Thyroid gland (tissue), 4 donors: Measurements from ENCODE around the gene CAPSL. TPM values are rescaled to one million over a fixed set of nuclear protein-coding genes. Genes with fewer than 3 reads are reported as not detected.
"Not testable (repeated sequence)": the region's sequence is repeated elsewhere in the genome, so short reads cannot be mapped to it uniquely, and the experiment has no call there.

Experiments
- DNase-seq, 2 donors: peaks; one replicate each; pipeline ENCODE4 v3.0.0-alpha.2; 2019
- H3K27ac ChIP-seq, 3 donors: fragments of 200-600 bp; sonication (generic); 1 replicate in 2 of 3; 2 replicates in 1 of 3; pipeline ENCODE4 v1.5.1; 2016 to 2019; ENCODE audit warnings: mild to moderate bottlenecking in 1 of 3, moderate library complexity in 1 of 3
- H3K27me3 ChIP-seq: fragments of 200-600 bp; sonication (generic); one replicate; pipeline ENCODE4 v1.5.1; 2019
- H3K36me3 ChIP-seq, 2 donors: fragments of 200-600 bp; sonication (generic); one replicate each; pipeline ENCODE4 v1.5.1; 2016 to 2019
- H3K4me1 ChIP-seq, 2 donors: fragments of 200-600 bp; sonication (generic); one replicate each; pipeline ENCODE4 v1.5.1; 2017 to 2019
- H3K4me3 ChIP-seq, 3 donors: fragments of 200-600 bp; sonication (generic); replicated peaks in 1 of 3; 1 replicate in 2 of 3; 2 replicates in 1 of 3; pipeline ENCODE4 v1.5.1; 2016; ENCODE audit warnings: mild to moderate bottlenecking in 1 of 3
- H3K9me3 ChIP-seq: fragments of 200-600 bp; sonication (generic); one replicate; pipeline ENCODE4 v1.5.1; 2017
- POLR2A ChIP-seq, 2 donors: fragments of 450-650 bp; IDR thresholded peaks; one replicate each; pipeline ENCODE4 v1.6.1; 2017; ENCODE audit warnings: antibody characterized with exemption in 2 of 2, mild to moderate bottlenecking in 2 of 2, moderate library complexity in 1 of 2
- WGBS, 2 donors: methylation state at CpG; one replicate each; pipeline ENCODE4 v1.1.5; 2017; 5-methylcytosine and 5-hydroxymethylcytosine counted together
- intact Hi-C: fragments of 100-400 bp; cut with DNase I; formaldehyde crosslinking; loops from one replicate; pipeline ENCODE4 v1.15.1; 2023
- total RNA-seq, 4 donors: library from RNA; depleted of rRNA; stranded (reverse); fragments of >200 nt; gene quantifications; one replicate each; pipeline ENCODE4 v1.2.3, GENCODE V29; 2016
- TF ChIP-seq, protein P1 (sequence below), 6 experiments: fragments of 200-600 bp in 3 of 6; fragments of 450-650 bp in 3 of 6; sonication (generic) in 3 of 6; IDR thresholded peaks; one replicate each; pipeline ENCODE4 v1.5.1; 2016 to 2019; ENCODE audit warnings: antibody characterized with exemption in 6 of 6, mild to moderate bottlenecking in 2 of 6, inconsistent platforms in 1 of 6, moderate library complexity in 1 of 6

The CAPSL gene
- 1 to 10 TPM in 1 of 4 donors, under 1 TPM in 1, not detected in 2; 0.33 to 2.4 TPM for total RNA-seq

DNA sequence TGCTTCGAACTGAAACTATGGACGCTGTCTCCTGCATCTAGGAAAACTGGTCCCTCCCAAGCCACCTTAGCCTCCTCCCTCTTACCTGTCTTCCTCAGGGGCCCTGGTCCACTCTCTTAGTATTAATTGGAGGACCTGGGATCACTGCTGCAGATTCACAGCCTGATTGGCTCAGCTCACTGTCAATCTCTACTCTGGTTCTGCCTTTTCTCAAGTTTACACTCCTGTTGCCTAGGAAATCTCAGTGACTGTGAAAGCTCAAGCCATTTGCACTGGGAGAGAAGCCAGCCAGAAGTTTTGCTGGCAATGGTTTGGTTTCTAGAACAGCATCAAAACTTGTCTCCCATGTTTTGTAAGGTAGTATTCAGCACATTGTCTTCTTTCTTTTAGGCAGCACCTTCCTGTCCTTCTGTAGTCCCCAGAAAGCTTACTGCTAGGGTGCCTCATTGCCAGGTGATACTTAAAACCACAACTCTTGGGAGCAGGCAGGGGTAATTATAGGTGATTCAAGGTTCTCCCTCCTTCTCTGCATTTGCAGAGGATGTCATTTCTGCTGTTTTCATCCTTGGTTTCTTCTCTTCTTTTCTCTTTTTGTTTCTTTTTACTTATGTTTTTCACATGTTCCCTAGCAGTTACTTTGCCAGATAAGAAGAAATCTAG, at the start of gene CAPSL:
Gene CAPSL, minus strand, starts transcription at position 55 of the 660 bp plus-strand sequence. CDS start 17,502 bp downstream, outside the sequence.
- Histone ChIP-seq H3K4me1 (no peaks in the 10 kb centered on the region), H3K36me3 (no peaks in the 10 kb centered on the region), H3K27ac (no peak within 1 kb of the TSS), H3K27me3 (no peaks in the 10 kb centered on the region), H3K4me3 (no peak within 1 kb of the TSS), H3K9me3 (no peaks in the 10 kb centered on the region)
- 15 to 22% methylated on average over 2 of the region's 2 CpGs for WGBS, 2 donors
- TF ChIP-seq, protein P1, sequence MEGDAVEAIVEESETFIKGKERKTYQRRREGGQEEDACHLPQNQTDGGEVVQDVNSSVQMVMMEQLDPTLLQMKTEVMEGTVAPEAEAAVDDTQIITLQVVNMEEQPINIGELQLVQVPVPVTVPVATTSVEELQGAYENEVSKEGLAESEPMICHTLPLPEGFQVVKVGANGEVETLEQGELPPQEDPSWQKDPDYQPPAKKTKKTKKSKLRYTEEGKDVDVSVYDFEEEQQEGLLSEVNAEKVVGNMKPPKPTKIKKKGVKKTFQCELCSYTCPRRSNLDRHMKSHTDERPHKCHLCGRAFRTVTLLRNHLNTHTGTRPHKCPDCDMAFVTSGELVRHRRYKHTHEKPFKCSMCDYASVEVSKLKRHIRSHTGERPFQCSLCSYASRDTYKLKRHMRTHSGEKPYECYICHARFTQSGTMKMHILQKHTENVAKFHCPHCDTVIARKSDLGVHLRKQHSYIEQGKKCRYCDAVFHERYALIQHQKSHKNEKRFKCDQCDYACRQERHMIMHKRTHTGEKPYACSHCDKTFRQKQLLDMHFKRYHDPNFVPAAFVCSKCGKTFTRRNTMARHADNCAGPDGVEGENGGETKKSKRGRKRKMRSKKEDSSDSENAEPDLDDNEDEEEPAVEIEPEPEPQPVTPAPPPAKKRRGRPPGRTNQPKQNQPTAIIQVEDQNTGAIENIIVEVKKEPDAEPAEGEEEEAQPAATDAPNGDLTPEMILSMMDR (IDR thresholded peaks at IDR 0.05) = no peak
- TF ChIP-seq POLR2A (IDR thresholded peaks at IDR 0.05) = no peak
- intact Hi-C loops = no loop called here
- peak; percentile 94 to 95 for DNase-seq

DNA sequence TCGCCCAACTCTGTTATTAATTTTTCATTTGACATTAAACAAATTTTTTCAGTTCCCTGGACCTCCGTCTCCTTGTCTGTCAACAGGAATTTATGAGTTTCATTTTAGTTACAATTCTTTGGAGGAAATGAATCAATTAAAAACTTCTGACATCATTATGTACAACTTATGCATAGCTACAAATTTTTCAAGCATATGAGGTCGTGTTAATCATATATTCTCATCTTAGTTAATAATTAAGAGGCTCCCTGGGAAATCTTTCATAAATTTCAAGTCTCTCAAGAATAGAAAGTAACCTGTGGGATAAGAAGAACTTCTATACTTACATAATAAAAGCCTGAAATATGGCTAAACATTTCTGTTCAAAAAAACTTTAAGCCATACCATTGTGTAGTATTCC, 49.4 kb upstream of the CAPSL start:
- Histone ChIP-seq H3K9me3 (no peaks in the 10 kb centered on the region), H3K27ac (no peak overlapping the region), H3K4me3 (no peak overlapping the region), H3K27me3 (no peaks in the 10 kb centered on the region), H3K4me1 (no peaks in the 10 kb centered on the region), H3K36me3 (no peaks in the 10 kb centered on the region)
- intact Hi-C loops = no loop called here
- no peak for TF ChIP-seq POLR2A (IDR thresholded peaks at IDR 0.05)
- no peak for DNase-seq
- 63 to 69% methylated on average over 3 of the region's 3 CpGs for WGBS, 2 donors

DNA sequence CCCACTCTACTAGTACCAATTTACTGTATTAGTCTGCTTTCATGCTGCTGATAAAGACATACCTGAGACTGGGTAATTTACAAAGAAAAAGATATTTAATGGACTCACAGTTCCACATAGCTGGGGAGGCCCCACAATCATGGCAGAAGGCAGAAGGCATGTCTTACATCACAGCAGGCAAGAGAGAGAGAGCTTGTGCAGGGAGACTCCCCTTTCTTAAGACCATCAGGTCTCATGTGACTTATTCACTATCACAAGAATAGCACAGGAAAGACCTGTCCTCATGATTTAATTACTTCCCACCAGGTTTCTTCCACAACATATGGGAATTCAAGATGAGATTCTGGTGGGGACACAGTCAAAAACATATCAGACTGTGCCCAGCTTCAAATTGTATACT, 41.3 kb upstream of the CAPSL start:
- Histone ChIP-seq H3K27me3 (no peaks in the 10 kb centered on the region), H3K4me1 (no peaks in the 10 kb centered on the region), H3K27ac (no peak overlapping the region), H3K9me3 (no peaks in the 10 kb centered on the region), H3K4me3 (no peak overlapping the region), H3K36me3 (no peaks in the 10 kb centered on the region)
- DNase-seq = no peak
- intact Hi-C loops = no loop called here
- no peak for TF ChIP-seq POLR2A (IDR thresholded peaks at IDR 0.05)
- TF ChIP-seq, protein P1 (IDR thresholded peaks at IDR 0.05) = no peak

DNA sequence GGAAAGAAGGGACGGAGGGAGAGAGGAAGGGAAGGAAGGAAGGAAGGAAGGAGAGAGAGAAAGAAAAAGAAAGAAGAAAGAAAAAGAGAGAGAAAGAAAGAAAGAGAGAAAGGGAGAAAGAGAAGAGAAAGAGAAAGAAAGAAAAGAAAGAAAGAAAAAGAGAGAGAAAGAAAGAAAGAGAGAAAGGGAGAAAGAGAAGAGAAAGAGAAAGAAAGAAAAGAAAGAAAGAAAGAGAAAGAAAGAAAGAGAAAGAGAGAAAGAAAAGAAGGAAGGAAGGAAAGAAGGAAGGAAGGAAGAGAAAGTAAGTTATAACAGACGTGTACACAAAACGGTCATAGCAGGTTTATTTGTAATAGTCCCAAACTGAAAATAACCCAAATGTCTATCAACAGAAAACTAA, 38.4 kb upstream of the CAPSL start:
- H3K9me3 ChIP-seq, H3K4me3 ChIP-seq, H3K27ac ChIP-seq, intact Hi-C loops, H3K4me1 ChIP-seq, H3K36me3 ChIP-seq, DNase-seq, H3K27me3 ChIP-seq: not testable (repeated sequence)
- 60 to 63% methylated on average over 3 of the region's 3 CpGs for WGBS, 2 donors

DNA sequence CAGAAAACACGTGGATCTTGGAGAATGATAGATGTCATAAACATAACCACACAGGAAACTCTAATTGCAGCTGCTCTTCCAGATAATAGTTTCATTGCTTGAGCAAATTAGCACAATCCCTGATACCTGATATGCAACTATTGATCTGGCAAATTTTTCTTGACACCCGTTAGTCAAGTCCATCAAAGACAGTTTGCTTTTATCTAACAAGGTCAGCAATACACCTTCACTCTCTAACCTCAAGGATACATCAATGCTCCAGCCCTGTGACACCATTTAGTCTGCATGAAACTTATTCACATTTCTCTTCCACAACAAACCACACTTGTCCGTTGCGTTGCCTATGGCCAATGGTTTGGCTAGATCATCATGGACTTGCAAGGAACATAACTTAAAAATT, 36.1 kb upstream of the CAPSL start:
- WGBS, 2 donors = 85 to 91% methylated on average over 4 of the region's 4 CpGs
- H3K27ac ChIP-seq = no peak overlapping the region
- H3K27me3 ChIP-seq = no peaks in the 10 kb centered on the region
- H3K4me1 ChIP-seq = no peaks in the 10 kb centered on the region
- no peak overlapping the region for H3K4me3 ChIP-seq
- H3K36me3 ChIP-seq = no peaks in the 10 kb centered on the region
- TF ChIP-seq, protein P1 (IDR thresholded peaks at IDR 0.05) = no peak
- no peak for TF ChIP-seq POLR2A (IDR thresholded peaks at IDR 0.05)
- no peaks in the 10 kb centered on the region for H3K9me3 ChIP-seq
- intact Hi-C loops = no loop called here
- DNase-seq = no peak

DNA sequence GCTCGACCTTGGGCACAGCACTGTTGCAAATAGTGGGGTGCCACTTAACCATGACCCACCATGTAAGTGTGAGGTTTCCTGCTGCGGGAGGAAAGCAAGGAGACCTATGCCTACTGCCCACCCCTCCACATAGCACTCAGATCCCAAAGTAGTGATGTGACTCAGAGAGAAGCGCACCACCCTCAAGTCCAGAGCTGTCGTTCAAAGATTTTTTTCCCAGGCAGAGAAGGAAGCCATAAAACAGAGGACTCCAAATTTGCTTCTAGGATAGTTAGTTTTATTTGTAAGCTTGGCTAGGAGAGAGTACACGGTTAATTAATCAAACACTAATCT, 33.4 kb upstream of the CAPSL start:
- no peak overlapping the region for H3K27ac ChIP-seq
- intact Hi-C loops = no loop called here
- TF ChIP-seq POLR2A (IDR thresholded peaks at IDR 0.05) = no peak
- TF ChIP-seq, protein P1 (IDR thresholded peaks at IDR 0.05) = no peak
- no peaks in the 10 kb centered on the region for H3K4me1 ChIP-seq
- no peaks in the 10 kb centered on the region for H3K36me3 ChIP-seq
- DNase-seq = no peak
- 71 to 79% methylated on average over 5 of the region's 5 CpGs for WGBS, 2 donors
- H3K4me3 ChIP-seq = no peak overlapping the region
- H3K9me3 ChIP-seq = no peaks in the 10 kb centered on the region
- no peaks in the 10 kb centered on the region for H3K27me3 ChIP-seq
